HepG2 (cell line): ENCODE data around the gene MCTS1. TPM values are rescaled to one million over a fixed set of nuclear protein-coding genes. Genes with fewer than 3 reads are reported as not detected.

Source experiments
- ADNP ChIP-seq: sonication (generic); formaldehyde crosslinking; IDR thresholded peaks from 2 replicates; pipeline ENCODE4 v1.4.0; 2020; ENCODE audit warnings: missing genetic modification reagents
- BATF2 ChIP-seq: sonication (generic); formaldehyde crosslinking; IDR thresholded peaks from 2 replicates; pipeline ENCODE4 v1.8.0; 2022; ENCODE audit warnings: mild to moderate bottlenecking, missing genetic modification reagents, moderate library complexity
- DDIT3 ChIP-seq: sonication (generic); formaldehyde crosslinking; IDR thresholded peaks from 2 replicates; pipeline ENCODE4 v1.4.0; 2020; ENCODE audit warnings: mild to moderate bottlenecking, missing genetic modification reagents
- DMTF1 ChIP-seq: sonication (generic); formaldehyde crosslinking; IDR thresholded peaks from 2 replicates; pipeline ENCODE4 v1.4.0; 2020; ENCODE audit warnings: mild to moderate bottlenecking, missing genetic modification reagents
- ELF1 ChIP-seq: sonication (generic); formaldehyde crosslinking; IDR thresholded peaks from 2 replicates; pipeline ENCODE4 v1.4.0; 2020; ENCODE audit warnings: missing genetic modification reagents
- ESRRA ChIP-seq: sonication (generic); formaldehyde crosslinking; IDR thresholded peaks from 2 replicates; pipeline ENCODE4 v1.5.1; 2020; ENCODE audit warnings: mild to moderate bottlenecking, low read depth, missing genetic modification reagents
- FOXA3 ChIP-seq: IDR thresholded peaks from 2 replicates; pipeline ENCODE4 v1.6.1; 2016; ENCODE audit warnings: missing genetic modification reagents, missing compliant biosample characterization
- FOXC1 ChIP-seq: sonication (generic); formaldehyde crosslinking; IDR thresholded peaks from 2 replicates; pipeline ENCODE4 v1.8.0; 2022; ENCODE audit warnings: mild to moderate bottlenecking, missing genetic modification reagents, borderline replicate concordance
- KDM5A ChIP-seq: fragments of 200-600 bp; sonication (generic); IDR thresholded peaks from 2 replicates; pipeline ENCODE4 v1.7.0; 2018; ENCODE audit warnings: antibody characterized with exemption, mild to moderate bottlenecking, low read length, borderline replicate concordance
- KLF6 ChIP-seq: IDR thresholded peaks from 2 replicates; pipeline ENCODE4 v1.8.0; 2016; ENCODE audit warnings: missing biosample characterization, missing genetic modification reagents
- MED13 ChIP-seq: sonication (generic); formaldehyde crosslinking; IDR thresholded peaks from 2 replicates; pipeline ENCODE4 v1.5.0; 2020; ENCODE audit warnings: missing genetic modification reagents
- MLXIP ChIP-seq: sonication (generic); formaldehyde crosslinking; IDR thresholded peaks from 2 replicates; pipeline ENCODE4 v1.9.0; 2021; ENCODE audit warnings: missing genetic modification reagents, borderline replicate concordance
- PHF20 ChIP-seq: sonication (generic); formaldehyde crosslinking; IDR thresholded peaks from 2 replicates; pipeline ENCODE4 v1.5.0; 2020; ENCODE audit warnings: mild to moderate bottlenecking, missing genetic modification reagents
- PREB ChIP-seq: sonication (generic); formaldehyde crosslinking; IDR thresholded peaks from 2 replicates; pipeline ENCODE4 v1.4.0; 2020; ENCODE audit warnings: missing genetic modification reagents
- RBM22 ChIP-seq: fragments of 200-400 bp; formaldehyde crosslinking; optimal IDR thresholded peaks from 2 replicates; pipeline ENCODE3; 2017; ENCODE audit warnings: mild to moderate bottlenecking, low read length, moderate library complexity
- SETDB1 ChIP-seq: sonication (generic); formaldehyde crosslinking; IDR thresholded peaks from 2 replicates; pipeline ENCODE4 v1.5.1; 2020; ENCODE audit warnings: missing genetic modification reagents, mild to moderate bottlenecking, borderline replicate concordance
- ZNF280B ChIP-seq: sonication (generic); formaldehyde crosslinking; IDR thresholded peaks from 2 replicates; pipeline ENCODE4 v1.5.0; 2020; ENCODE audit warnings: missing genetic modification reagents, mild to moderate bottlenecking, borderline replicate concordance
- ZNF605 ChIP-seq: sonication (generic); formaldehyde crosslinking; IDR thresholded peaks from 2 replicates; pipeline ENCODE4 v1.8.0; 2022; ENCODE audit warnings: mild to moderate bottlenecking, missing genetic modification reagents
- ZNF678 ChIP-seq: sonication (generic); formaldehyde crosslinking; IDR thresholded peaks from 2 replicates; pipeline ENCODE4 v1.4.0; 2020; ENCODE audit warnings: mild to moderate bottlenecking, missing genetic modification reagents
- ZSCAN21 ChIP-seq: sonication (generic); formaldehyde crosslinking; IDR thresholded peaks from 2 replicates; pipeline ENCODE4 v1.8.0; 2022; ENCODE audit warnings: mild to moderate bottlenecking, missing genetic modification reagents, moderate library complexity, borderline replicate concordance
- polyA plus RNA-seq, 8 experiments: library from polyadenylated mRNA; depleted of rRNA in 3 of 8; stranded (reverse) in 7 of 8; unstranded in 1 of 8; fragments of >200 nt; fragmentation: Illumina TruSeq in 4 of 8; extraction: Trizol in 4 of 8; gene quantifications; 2 replicates each; pipeline versions ENCODE4 v1.2.1 to v1.2.3, GENCODE V29; 2011 to 2016; ENCODE audit warnings: low read depth in 4 of 8, missing spikeins in 1 of 8, mixed read lengths in 1 of 8; ENCODE audit not compliant: insufficient read depth in 1 of 8
- total RNA-seq, 5 experiments: library from RNA; depleted of rRNA; stranded (reverse); fragments of >200 nt; fragmentation: Illumina TruSeq; extraction: Trizol; gene quantifications; 2 replicates each; pipeline ENCODE4 v1.2.3, GENCODE V29; 2016; ENCODE audit warnings: low read depth in 1 of 5

MCTS1 gene
- total and polyA plus RNA-seq, 2 of the 13 experiments (the other 11 are each of a cell fraction or from before 2014, with no cell fraction given) = 30.1 to 59.0 TPM

- TF ChIP-seq ZNF280B (no peak), RBM22 (no peak), KLF6 (CRISPR knock-in tag) (no peak), FOXC1 (CRISPR knock-in tag) (no peak), ZNF605 (CRISPR knock-in tag) (no peak), ELF1 (CRISPR knock-in tag) (peak; percentile 68; the same call in 1 of the 2 replicates), MLXIP (no peak), MED13 (CRISPR knock-in tag) (no peak), ZSCAN21 (no peak), FOXA3 (CRISPR knock-in tag) (0 out of 2 replicates have a peak, but pooled peaks have one; percentile 5), KDM5A (peak; percentile 83; the same call in 1 of the 2 replicates), PHF20 (CRISPR knock-in tag) (peak; percentile 77), SETDB1 (CRISPR knock-in tag) (no peak), DMTF1 (no peak), BATF2 (CRISPR knock-in tag) (no peak), ESRRA (CRISPR knock-in tag) (no peak), ADNP (CRISPR knock-in tag) (no peak), PREB (CRISPR knock-in tag) (no peak), DDIT3 (CRISPR knock-in tag) (no peak), ZNF678 (CRISPR knock-in tag) (no peak)
Observed at GRCh38 chrX:120603707-120604360, at the start of gene MCTS1 (continued).
